ENCODE measurements around the gene PTPRM. TPM values are rescaled to one million over a fixed set of nuclear protein-coding genes. Genes with fewer than 3 reads are reported as not detected.

PTPRM gene
- total and polyA plus RNA-seq, 4 donors = 9.2 to 23.0 (median 12.7) TPM

- Histone ChIP-seq H3K9ac (ENCODE audit: low read depth in 1 of 2, low read length in 2 of 2) (no peak overlapping the region), H3K9me3 (ENCODE audit: control insufficient read depth in 4 of 4, low read length in 3 of 4) (no peaks in the 10 kb centered on the region), H3K4me1 (ENCODE audit: control insufficient read depth in 4 of 4, insufficient read depth in 4 of 4, low read length in 3 of 4) (peaks cover 6 to 20% (median 14%) of the 10 kb centered on the region in 4 donors), H3K4me3 (ENCODE audit: low read depth in 1 of 3, low read length in 3 of 3) (no peak overlapping the region), H3K27ac (ENCODE audit: low read depth in 1 of 2, low read length in 2 of 2) (no peak overlapping the region), H3K27me3 (ENCODE audit: control insufficient read depth in 4 of 4, insufficient read depth in 4 of 4, low read length in 3 of 4) (no peaks in the 10 kb centered on the region), H3K36me3 (ENCODE audit: control insufficient read depth in 4 of 4, insufficient read depth in 3 of 4, low read depth in 1 of 4, low read length in 3 of 4) (no peaks in the 10 kb centered on the region)
- 74% methylated on average over 4 of the region's 4 CpGs for WGBS
- no peak for DNase-seq (ENCODE audit: low spot score)
- no peak for TF ChIP-seq SP1 (IDR thresholded peaks at IDR 0.05)
- no peak for TF ChIP-seq RAD21 (IDR thresholded peaks at IDR 0.05)
- no peak for TF ChIP-seq REST (IDR thresholded peaks at IDR 0.05)
- TF ChIP-seq JUND (IDR thresholded peaks at IDR 0.05) = no peak
- TF ChIP-seq TAF1 (conservative IDR thresholded peaks at IDR 0.05) = no peak
- no peak for TF ChIP-seq YY1 (IDR thresholded peaks at IDR 0.05)
- TF ChIP-seq RXRA (IDR thresholded peaks at IDR 0.05) = no peak
- no peak for TF ChIP-seq HNF4G (IDR thresholded peaks at IDR 0.05)
- TF ChIP-seq EGR1 (IDR thresholded peaks at IDR 0.05; ENCODE audit: low read depth in 2 of 2) = no peak
- no peak for TF ChIP-seq FOXA2 (IDR thresholded peaks at IDR 0.05)
- no peak for TF ChIP-seq MAX (IDR thresholded peaks at IDR 0.05)
- TF ChIP-seq HNF4A (conservative IDR thresholded peaks at IDR 0.05) = no peak
- TF ChIP-seq ZBTB33 (IDR thresholded peaks at IDR 0.05) = no peak
- no peak for TF ChIP-seq GABPA (IDR thresholded peaks at IDR 0.05 in 1 of 2, conservative IDR thresholded peaks at IDR 0.05 in 1 of 2)
- TF ChIP-seq, protein P1, sequence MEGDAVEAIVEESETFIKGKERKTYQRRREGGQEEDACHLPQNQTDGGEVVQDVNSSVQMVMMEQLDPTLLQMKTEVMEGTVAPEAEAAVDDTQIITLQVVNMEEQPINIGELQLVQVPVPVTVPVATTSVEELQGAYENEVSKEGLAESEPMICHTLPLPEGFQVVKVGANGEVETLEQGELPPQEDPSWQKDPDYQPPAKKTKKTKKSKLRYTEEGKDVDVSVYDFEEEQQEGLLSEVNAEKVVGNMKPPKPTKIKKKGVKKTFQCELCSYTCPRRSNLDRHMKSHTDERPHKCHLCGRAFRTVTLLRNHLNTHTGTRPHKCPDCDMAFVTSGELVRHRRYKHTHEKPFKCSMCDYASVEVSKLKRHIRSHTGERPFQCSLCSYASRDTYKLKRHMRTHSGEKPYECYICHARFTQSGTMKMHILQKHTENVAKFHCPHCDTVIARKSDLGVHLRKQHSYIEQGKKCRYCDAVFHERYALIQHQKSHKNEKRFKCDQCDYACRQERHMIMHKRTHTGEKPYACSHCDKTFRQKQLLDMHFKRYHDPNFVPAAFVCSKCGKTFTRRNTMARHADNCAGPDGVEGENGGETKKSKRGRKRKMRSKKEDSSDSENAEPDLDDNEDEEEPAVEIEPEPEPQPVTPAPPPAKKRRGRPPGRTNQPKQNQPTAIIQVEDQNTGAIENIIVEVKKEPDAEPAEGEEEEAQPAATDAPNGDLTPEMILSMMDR (IDR thresholded peaks at IDR 0.05; ENCODE audit: low read depth, low read length, missing input control) = no peak
These were observed 772.1 kb downstream of the PTPRM start for GRCh38 chr18:8339210-8339609.

GRCh38 chr18:8339952-8340351 is 772.8 kb downstream of the PTPRM start:
- Histone ChIP-seq H3K27ac (ENCODE audit: low read depth in 1 of 2, low read length in 2 of 2) (no peak overlapping the region), H3K36me3 (ENCODE audit: control insufficient read depth in 4 of 4, insufficient read depth in 3 of 4, low read depth in 1 of 4, low read length in 3 of 4) (no peaks in the 10 kb centered on the region), H3K4me1 (ENCODE audit: control insufficient read depth in 4 of 4, insufficient read depth in 4 of 4, low read length in 3 of 4) (peaks cover 6 to 20% (median 14%) of the 10 kb centered on the region in 4 donors), H3K9ac (ENCODE audit: low read depth in 1 of 2, low read length in 2 of 2) (no peak overlapping the region), H3K27me3 (ENCODE audit: control insufficient read depth in 4 of 4, insufficient read depth in 4 of 4, low read length in 3 of 4) (no peaks in the 10 kb centered on the region), H3K4me3 (ENCODE audit: low read depth in 1 of 3, low read length in 3 of 3) (no peak overlapping the region), H3K9me3 (ENCODE audit: control insufficient read depth in 4 of 4, low read length in 3 of 4) (no peaks in the 10 kb centered on the region)
- no peak for DNase-seq (ENCODE audit: low spot score)
- 92% methylated on average over 10 of the region's 10 CpGs for WGBS
- TF ChIP-seq EGR1 (IDR thresholded peaks at IDR 0.05; ENCODE audit: low read depth in 2 of 2) = no peak
- TF ChIP-seq NR2F2 (IDR thresholded peaks at IDR 0.05) = no peak
- TF ChIP-seq, protein P1 (IDR thresholded peaks at IDR 0.05; ENCODE audit: low read depth, low read length, missing input control) = no peak
- TF ChIP-seq HNF4A (conservative IDR thresholded peaks at IDR 0.05) = no peak
- TF ChIP-seq JUND (IDR thresholded peaks at IDR 0.05) = no peak
- TF ChIP-seq FOXA2 (IDR thresholded peaks at IDR 0.05) = no peak
- no peak for TF ChIP-seq MAX (IDR thresholded peaks at IDR 0.05)
- TF ChIP-seq REST (IDR thresholded peaks at IDR 0.05) = no peak
- no peak for TF ChIP-seq SP1 (IDR thresholded peaks at IDR 0.05)
- TF ChIP-seq GABPA (IDR thresholded peaks at IDR 0.05 in 1 of 2, conservative IDR thresholded peaks at IDR 0.05 in 1 of 2) = no peak
- TF ChIP-seq YY1 (IDR thresholded peaks at IDR 0.05) = no peak
- no peak for TF ChIP-seq HNF4G (IDR thresholded peaks at IDR 0.05)
- no peak for TF ChIP-seq RXRA (IDR thresholded peaks at IDR 0.05)
